NT2/D1 (cell line): ENCODE measurements around the gene RELT.

Experiments
- SUZ12 ChIP-seq: IDR thresholded peaks from 2 replicates; pipeline ENCODE4 v1.6.1; 2011; ENCODE audit not compliant: insufficient read length, insufficient read depth; ENCODE audit errors: extremely low read depth
- YY1 ChIP-seq: IDR thresholded peaks from 2 replicates; pipeline ENCODE4 v1.6.1; 2011; ENCODE audit not compliant: insufficient read length, insufficient read depth
- ZNF274 ChIP-seq: IDR thresholded peaks from 2 replicates; pipeline ENCODE4 v1.6.1; 2011; ENCODE audit warnings: mild to moderate bottlenecking, low read depth, low read length

GRCh38 chr11:73386016-73386415, 9.8 kb downstream of the RELT start:
- TF ChIP-seq ZNF274 (no peak), SUZ12 (no peak), YY1 (no peak)
